WI38 (cell line): ENCODE measurements around the gene CBX2.

Experiments
- H3K4me3 ChIP-seq: 2 replicates; pipeline ENCODE4 v1.5.1; 2011; ENCODE audit warnings: low read depth, mild to moderate bottlenecking, control low read depth, low read length
- TF ChIP-seq, protein P1 (sequence below): IDR thresholded peaks from 2 replicates; pipeline ENCODE4 v1.5.1; 2012; ENCODE audit warnings: low read depth, mild to moderate bottlenecking, control low read depth, low read length

The CBX2 gene

DNA sequence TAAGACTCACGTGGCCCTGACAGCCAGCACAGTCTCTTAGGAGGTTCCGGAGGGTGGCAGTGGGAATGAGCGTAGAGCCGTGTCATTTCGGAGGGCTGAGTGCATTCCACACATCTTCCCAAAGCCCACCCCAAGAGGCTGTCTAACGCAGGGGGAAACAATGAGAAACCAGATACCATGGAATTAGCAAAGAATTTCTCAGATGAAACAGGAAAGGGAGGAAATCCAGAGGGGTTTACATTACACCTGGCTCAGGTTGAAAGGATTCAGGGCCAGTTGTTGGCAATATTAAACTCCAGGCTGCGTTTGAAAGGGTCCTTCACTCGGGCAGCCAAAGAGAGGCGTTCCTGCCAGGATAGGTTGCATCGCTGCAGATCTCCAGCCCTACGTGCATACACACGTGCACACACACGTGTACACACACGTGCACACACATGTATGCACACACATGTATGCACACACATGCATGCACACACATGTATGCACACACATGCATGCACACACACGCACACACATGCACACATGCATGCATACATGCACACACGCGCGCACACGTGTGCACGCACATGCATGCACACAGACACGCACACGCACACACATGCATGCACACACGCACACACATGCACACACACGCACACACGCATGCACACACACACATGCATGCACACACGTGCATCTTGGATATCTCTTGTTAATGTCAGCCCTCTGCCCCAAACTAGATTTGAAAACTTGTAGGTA is 49.1 kb downstream of the CBX2 start:
- no peak overlapping the region for H3K4me3 ChIP-seq
- TF ChIP-seq, protein P1, sequence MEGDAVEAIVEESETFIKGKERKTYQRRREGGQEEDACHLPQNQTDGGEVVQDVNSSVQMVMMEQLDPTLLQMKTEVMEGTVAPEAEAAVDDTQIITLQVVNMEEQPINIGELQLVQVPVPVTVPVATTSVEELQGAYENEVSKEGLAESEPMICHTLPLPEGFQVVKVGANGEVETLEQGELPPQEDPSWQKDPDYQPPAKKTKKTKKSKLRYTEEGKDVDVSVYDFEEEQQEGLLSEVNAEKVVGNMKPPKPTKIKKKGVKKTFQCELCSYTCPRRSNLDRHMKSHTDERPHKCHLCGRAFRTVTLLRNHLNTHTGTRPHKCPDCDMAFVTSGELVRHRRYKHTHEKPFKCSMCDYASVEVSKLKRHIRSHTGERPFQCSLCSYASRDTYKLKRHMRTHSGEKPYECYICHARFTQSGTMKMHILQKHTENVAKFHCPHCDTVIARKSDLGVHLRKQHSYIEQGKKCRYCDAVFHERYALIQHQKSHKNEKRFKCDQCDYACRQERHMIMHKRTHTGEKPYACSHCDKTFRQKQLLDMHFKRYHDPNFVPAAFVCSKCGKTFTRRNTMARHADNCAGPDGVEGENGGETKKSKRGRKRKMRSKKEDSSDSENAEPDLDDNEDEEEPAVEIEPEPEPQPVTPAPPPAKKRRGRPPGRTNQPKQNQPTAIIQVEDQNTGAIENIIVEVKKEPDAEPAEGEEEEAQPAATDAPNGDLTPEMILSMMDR, result no peak

- no peak overlapping the region for H3K4me3 ChIP-seq
- TF ChIP-seq, protein P1, result no peak
These were observed 51.1 kb downstream of the CBX2 start for GRCh38 chr17:79829004-79829403.

- H3K4me3 ChIP-seq, result no peak overlapping the region
- TF ChIP-seq, protein P1, result no peak
These were observed 51.5 kb downstream of the CBX2 start for GRCh38 chr17:79829457-79829856.

DNA sequence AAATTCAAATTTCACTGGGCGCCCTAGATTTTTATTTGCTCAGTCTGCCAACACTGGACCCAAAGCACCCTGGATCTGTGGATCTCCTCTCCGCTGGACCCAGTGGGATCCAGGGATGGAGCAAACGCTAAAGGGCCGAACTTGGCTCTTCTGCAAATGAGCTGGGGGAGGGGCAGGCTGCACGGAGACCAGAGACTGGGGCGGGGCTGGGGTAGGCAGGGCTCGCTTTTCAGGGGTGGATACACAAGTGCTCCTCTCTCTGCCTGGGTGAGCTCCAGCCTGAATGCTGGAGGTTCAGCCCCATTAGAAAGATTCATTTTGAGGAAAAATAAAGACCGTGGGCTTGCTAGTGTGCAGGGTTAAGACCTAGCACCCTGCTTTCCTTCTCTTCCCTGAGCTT is 52.4 kb downstream of the CBX2 start:
- TF ChIP-seq, protein P1, result no peak
- H3K4me3 ChIP-seq, result no peak overlapping the region

GRCh38 chr17:79830763-79831264 is 52.9 kb downstream of the CBX2 start:
- no peak overlapping the region for H3K4me3 ChIP-seq
- TF ChIP-seq, protein P1, result no peak

GRCh38 chr17:79831265-79832217 is 53.6 kb downstream of the CBX2 start:
- H3K4me3 ChIP-seq, result no peak overlapping the region
- TF ChIP-seq, protein P1, result no peak
